AML-193 (cell line): Measurements from ENCODE around the gene MACF1.
"Not testable (repeated sequence)": the region's sequence is repeated elsewhere in the genome, so short reads cannot be mapped to it uniquely, and the experiment has no call there.

ENCODE experiments used
- DNase-seq, 2 experiments: peaks; one replicate each; lab custom pipeline; 2025; lab: John Stamatoyannopoulos, UW

The MACF1 gene

DNA sequence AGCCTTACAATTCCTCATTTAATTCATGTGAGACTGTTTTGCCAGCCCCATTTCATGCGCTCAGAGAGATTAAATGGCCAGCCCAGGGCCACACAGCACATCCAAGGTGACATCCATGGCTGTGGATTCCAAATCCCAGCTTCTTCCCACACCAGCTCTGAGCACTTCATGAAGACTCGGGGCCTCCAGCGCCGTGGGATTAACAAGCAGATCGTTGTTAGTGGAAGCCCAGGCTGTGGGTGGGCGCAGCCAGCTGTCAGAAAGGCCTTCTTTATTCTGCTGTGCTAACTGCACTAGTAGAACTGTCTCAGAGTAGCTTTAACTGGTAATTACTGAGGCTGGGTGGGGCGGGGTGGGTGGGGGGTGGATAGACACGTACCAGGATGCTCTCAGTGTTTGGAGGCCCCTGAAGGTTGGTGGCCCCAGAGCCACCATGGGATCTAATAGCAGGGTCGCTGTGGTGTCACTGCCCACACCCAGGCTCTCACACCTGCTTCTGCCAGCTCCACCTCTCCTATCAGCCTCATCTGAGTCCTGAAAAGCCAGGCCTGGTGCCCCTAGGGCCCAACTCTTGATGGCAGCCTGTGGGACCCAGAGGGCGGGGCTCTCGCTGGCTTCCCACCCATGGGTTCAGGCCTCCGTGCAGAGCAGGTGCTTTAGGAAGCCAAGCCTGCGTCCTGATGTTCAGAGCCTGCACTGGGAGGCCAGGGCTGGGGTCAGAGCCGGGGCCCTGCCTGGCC is 290.3 kb downstream of the MACF1 start:
- DNase-seq, result no peak

DNA sequence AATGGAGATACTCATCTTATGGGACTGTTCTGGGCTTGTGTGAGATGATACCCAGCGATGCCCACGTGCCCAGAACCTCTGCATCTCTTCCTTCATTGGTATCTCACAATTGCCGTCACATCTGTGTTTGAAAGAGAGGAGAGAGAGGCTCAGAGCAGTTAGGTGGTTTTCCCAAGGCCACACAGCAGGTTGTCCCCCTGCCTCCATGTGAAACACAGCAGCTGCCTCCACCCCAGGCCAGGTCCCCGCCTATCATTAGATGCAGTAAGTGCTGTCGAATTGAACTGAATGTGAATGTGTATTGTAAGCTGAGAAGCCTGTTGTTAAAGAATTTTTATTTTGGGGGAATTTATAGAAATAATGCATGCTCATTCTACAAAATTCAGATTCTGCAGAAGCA is 292.0 kb downstream of the MACF1 start:
- DNase-seq, result not testable (repeated sequence)

DNA sequence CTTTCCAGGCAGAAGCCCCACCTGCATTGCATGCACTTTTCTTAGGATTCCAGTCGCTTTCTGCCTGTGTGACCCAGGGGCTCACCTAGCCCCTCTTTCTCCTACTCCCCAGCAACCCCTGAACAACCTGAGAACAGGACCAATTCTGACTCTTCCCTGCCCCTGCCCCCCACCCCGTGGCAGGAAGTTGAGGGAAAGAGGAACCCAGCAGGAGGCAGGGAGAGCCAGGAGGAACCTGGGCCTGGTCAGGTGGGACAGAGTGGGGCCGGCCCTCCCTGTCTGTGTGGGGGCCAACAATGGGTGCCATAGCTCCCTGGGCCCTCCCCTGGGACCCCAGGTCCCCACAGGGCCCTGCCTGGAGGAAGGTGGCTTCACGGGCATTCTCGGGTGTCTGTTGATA is 293.1 kb downstream of the MACF1 start:
- no peak for DNase-seq

DNA sequence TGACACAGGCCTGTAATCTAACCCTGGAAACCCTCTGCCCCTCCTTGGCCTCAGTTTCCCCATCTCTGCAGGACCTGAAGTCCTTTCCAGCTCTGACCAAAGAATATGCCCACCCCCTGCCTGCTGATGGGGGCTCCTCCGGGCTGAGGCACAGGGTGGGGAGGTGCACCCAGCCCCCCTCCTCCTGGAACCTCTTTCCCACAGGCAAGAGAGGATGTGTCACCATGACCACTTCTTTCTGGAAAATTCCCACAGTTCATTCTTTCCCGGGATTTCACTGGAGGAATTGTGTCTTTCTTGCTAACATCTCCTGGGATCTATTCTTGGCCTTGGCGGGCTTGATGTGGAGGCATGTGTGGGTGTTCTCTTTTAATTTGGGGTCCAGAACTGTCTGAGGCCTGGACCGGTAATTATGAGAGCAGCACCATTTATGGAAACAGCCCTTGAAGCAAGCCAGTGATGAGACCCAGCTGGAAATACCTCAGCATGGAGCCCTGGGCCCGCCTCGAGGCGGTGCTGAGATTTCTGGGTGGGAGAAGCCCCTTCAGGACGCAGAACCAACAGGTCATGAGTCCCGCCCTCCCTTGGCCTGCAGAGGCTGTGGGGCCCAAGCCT is 293.7 kb downstream of the MACF1 start:
- not testable (repeated sequence) for DNase-seq

DNA sequence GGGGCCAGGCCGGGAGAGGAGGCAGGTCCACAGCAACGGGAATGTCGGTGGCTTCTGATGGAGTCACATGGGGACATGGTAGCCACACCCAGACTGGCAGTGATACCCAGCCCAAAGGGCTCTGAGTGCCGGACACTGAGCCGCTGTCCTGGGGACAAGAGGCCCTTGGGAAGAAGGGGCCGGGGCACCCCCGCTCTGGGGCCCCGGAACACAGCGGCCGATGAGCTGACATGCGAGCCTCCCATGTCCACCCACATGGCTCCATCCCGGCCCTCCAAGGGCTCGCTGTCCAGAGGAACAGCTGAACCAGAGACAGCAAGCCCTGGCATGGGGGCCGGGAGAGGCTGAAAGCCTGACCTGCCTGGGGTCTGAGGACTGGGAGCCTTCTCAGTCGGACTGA is 294.3 kb downstream of the MACF1 start:
- DNase-seq, result not testable (repeated sequence)

DNA sequence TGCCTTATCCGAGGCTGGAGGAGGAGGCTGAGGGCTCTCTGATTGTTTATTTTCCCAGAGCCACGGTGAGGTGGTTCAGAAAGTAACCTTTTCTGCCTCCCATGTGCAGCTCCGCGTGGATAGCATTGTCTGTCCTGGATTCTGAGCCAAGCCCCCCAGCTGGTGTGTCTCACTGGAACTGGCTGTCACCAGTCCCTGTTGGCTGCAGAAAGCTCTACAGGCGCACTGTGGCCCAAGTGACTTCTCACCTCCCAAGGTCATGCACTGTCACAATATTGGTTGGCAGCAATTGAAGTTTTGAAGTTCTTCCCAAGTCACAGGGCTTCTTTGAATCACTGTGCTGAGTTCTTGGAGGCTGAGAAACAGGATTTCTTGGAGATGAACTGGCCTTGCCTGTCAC is 295.2 kb downstream of the MACF1 start:
- DNase-seq, result no peak

DNA sequence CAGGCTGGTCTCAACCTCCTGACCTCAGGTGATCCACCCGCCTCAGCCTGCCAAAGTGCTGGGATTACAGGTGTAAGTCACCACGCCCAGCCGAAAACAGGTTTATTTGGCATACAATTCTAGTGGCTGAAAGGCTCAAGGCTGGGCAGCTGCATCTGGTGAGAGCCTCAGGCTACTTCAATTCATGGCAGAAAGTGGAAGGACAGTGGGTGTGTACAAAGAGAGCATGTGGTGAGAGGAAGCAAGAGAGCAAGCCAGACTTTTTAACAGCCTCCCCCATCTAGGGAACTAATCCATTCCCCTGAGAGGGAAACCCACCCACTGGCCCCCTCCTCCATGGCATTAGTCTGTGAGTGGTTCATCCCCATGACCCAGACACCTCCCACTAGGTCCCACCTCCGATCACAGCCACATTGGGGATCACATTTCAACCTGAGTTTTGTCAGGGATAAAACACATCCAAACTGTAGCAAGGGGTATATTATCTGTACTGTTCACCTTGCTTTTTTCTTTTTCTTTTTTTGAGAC is 296.4 kb downstream of the MACF1 start:
- no peak for DNase-seq

DNA sequence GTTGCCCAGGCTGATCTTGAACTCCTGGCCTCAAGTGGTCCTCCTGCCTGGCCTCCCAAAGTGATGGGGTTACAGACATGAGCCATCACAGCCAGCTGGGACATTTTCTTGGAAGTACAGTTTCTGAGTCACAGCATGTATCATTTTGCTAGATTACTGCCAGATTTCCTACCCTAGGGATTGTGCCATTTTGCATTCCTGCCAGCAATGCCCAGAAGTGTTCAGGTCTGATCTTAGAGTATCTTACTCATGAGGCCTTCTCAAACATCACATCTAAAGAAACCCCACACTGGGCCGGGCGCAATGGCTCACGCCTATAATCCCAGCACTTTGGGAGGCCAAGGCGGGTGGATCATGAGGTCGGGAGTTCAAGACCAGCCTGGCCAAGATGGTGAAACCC is 297.2 kb downstream of the MACF1 start:
- DNase-seq, result no peak

DNA sequence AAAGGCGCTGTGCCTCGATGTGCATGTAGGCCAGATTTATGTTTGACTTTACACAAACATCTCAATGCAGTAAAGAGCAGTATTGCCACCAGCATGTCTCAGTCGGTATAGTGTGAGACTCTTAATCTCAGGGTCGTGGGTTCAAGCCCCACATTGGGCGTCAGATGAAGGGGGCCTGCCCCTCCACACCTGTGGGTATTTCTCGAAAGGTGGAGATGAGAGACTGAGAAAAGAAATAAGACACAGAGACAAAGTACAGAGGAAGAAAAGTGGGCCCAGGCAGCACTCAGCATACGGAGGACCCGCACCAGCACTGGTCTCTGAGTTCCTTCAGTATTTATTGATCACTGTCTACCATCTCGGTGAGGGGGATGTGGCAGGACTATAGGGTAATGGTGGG is 299.9 kb downstream of the MACF1 start:
- not testable (repeated sequence) for DNase-seq

DNA sequence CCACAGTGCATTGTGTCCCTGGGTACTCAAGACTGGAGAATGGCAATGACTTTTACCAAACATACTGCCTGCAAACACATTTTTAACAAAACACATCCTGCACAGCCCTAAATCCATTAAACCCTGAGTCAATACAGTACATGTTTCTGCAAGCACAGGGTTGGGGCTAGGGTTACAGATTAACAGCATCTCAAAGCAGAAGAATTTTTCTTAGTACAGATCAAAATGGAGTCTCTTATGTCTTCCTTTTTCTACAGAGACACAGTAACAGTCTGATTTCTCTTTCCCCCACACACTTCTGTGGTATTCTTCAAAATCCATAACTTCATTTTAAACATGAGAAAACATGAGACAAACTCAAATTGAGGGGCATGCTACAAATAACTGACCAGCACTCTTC is 300.8 kb downstream of the MACF1 start:
- DNase-seq, result no peak

DNA sequence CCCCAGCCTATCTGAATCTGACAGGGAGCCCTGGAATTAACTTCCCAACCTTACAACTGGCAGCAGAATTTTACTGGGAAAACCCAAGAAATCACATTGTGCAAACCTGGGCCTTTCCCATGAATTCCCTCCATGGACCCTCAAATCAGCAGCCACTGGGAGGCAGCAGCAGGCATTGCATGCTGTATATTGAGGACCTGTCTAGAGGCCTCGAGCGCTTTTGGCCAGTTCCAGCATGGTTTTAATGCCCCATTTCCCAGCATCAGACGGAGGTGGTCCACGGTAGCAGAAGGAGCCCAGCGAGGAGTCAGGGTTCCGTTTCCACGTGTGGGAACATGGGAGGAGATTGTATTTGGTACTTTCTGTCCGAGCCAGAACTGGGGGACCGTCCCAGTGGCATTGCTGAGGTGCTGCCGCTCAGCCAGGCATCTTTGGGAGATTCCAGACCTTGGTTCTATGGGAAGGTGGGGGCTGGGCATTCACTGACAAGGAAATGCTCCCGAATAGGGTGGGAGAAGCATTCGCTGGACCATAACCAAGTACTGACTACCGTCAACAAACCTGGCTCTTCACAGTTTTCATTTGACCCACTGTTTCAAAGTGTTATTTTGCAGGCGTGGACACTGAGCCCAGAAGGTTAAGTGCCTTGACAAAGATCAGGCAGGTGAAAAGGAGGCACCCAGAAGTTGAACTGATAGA is 302.9 kb downstream of the MACF1 start:
- DNase-seq, result no peak

DNA sequence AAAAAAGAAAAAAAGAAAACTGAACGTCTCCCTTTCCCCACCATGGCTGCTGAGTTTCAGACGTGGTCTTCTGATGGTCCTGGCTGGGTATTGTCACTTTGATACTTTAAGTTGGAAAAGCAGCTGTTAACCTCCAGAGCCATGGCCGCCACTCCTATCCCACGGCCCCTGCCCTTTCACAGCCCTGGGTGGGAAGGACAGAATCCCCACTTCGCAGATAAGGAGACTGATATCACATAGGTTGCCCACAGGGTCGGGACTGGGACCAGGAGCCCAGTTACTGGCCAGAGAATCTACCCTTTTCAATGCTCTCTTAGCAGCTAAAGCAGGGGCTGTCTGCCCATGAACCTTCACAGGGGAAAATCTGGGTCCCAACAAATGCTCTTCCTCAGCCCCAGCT is 303.8 kb downstream of the MACF1 start:
- no peak for DNase-seq

DNA sequence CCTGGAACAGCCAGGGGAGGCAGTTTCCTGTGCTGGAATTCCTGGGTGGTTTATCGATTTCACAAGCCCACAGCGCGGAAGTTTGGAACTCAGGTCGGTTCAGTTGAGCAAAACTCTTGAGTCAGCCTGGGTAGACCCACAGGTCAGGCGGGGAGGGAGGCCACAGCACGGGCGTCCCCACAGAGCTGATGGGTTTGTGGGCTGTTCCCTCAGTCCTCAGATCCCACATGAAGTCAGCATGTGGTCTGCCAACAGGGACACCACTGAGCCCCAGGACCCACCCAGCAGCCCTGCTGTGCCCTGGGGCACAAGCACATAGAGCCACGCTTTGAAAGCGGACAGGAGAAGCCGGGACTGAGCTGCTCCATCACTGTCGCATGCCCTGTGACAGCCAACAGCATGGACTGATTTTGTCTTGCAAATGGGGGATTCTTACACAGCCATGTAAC is 304.4 kb downstream of the MACF1 start:
- DNase-seq, result no peak

DNA sequence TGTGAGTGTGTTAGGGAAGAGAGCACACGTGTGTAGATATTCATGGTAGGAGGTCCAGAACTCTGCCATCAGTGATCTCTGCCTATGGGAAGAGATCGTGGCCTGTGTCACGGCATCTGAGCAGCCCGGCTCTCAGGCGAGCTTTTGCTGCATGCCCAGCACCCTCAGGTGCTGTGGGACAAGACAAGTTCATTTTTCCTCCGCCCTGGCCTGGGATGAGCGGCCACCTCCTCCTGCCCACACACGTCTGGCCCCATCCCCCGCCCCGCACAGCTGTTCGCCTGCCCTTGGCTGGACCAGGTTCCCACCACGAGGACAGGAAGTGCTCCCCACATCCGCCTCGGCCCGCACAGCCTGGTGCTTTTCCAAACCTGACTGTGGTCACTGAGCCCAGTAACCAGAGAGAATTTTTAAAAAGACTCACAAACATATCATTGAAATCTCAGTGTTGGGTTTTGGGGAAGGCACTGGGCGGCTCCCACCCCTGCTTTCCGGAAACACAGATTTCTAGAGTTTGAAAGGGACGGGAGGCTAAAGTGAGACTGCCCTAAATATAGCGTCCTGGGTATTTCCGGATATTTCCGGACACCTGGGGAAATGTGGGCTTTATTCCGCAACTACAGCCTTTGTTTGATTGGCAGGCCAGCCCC is 305.0 kb downstream of the MACF1 start:
- DNase-seq, result no peak

DNA sequence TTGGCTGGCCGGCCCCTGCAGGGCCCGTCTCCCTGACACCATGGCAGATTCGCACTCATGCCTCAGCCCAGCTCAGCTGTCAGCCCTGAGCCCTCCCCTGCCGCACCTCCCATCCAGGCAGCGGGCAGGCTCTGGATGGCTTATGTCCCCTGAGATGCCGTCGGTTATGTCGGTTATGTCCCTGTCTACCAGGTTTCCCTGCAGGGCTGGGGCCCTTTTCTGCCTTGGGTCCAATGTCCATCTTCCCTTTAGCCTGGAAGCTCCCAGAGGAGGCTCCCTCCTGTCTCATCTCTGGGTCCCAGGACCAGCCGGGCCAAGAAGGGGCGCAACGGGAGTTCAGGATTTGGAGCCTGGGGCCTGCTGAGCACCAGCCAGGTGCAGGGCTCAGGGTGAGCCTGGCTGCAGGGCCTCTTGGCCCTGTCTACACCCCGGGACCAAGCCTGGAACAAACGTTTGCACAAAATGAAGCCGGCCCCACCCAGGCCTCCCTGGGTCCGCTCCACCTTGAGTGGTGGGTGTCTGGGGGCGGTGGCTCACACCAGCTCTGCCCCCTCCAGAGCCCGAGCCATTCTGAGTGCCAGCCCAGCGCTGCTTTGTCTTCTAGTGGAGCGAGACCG is 306.2 kb downstream of the MACF1 start:
- not testable (repeated sequence) for DNase-seq

DNA sequence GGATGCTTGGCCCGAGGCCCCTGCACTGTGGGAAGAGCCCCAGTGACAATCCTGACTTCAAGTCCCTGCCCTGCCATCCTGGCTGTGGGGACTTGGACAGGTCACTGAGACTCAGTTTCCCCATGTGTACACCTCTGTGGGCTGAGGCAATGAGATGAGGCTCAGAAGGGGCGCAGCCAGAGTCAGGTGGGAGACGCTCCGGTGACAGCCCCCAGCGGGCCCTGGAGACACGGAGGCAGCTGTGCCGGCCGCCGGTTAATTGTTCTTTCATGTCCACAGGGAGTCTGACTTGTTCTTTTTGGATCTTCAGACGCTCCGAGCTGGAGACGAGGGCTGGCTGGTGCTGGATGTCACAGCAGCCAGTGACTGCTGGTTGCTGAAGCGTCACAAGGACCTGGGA is 307.0 kb downstream of the MACF1 start:
- not testable (repeated sequence) for DNase-seq

DNA sequence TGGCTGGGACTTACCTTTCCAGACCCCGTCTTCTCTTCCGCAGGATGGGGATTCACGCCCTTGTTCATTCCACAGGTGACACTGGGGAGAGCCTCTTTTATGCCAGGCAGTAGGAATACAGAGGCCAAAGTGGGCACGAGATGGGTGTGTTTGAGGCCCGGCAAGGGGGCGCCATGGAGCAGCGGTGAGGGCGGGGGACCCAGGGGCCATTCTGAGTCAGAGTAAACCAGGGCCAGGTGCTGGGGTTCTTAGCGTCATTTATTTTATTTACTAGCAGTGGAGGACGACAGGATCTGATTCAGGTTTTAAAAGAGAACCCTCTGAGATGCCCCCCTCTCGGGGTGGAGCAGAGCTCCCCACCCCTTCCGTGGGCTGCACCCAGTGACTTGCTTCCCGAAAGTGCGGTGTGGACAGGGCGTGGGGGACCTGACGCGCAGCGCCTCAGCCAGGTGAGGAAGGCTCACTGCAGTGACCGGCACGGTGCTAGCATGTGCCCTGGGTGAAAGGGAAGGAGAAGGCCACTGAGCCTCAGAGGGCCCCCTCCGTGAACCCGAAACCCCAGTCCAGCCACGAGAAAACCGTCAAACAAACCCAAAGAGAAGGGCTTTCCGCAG is 307.8 kb downstream of the MACF1 start:
- not testable (repeated sequence) for DNase-seq

DNA sequence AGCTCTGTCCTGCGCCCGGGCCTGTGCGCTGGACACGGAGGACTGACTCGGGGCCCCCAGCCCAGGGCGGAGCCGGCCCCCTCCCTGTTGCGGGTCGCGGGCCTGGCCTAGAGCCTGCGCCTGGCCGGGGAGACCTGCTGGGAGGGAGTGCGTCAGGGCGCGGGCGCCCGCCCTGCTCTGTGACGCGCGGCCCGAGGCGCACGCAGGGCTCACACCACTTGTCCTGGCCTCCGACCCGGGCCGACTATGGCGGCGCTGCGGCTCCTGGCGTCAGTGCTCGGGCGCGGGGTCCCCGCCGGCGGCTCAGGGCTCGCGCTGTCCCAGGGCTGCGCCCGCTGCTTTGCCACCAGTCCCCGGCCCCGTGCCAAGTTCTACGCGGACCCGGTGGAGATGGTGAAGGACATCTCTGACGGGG is 310.2 kb downstream of the MACF1 start:
- DNase-seq, result not testable (repeated sequence)

DNA sequence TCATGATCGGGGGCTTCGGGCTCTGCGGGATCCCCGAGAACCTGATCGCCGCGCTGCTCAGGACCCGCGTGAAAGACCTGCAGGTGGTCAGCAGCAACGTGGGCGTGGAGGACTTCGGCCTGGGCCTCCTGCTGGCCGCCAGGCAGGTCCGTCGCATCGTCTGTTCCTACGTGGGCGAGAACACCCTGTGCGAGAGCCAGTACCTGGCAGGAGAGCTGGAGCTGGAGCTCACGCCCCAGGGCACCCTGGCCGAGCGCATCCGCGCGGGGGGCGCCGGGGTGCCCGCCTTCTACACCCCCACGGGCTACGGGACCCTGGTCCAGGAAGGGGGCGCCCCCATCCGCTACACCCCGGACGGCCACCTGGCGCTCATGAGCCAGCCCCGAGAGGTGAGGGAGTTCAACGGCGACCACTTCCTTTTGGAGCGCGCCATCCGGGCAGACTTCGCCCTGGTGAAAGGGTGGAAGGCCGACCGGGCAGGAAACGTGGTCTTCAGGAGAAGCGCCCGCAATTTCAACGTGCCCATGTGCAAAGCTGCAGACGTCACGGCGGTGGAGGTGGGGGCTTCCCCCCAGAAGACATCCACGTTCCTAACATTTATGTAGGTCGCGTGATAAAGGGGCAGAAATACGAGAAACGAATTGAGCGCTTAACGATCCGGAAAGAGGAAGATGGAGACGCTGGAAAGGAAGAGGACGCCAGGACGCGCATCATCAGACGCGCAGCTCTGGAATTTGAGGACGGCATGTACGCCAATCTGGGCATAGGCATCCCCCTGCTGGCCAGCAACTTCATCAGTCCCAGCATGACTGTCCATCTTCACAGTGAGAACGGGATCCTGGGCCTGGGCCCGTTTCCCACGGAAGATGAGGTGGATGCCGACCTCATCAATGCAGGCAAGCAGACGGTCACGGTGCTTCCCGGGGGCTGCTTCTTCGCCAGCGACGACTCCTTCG is 310.9 kb downstream of the MACF1 start:
- DNase-seq, result not testable (repeated sequence)

DNA sequence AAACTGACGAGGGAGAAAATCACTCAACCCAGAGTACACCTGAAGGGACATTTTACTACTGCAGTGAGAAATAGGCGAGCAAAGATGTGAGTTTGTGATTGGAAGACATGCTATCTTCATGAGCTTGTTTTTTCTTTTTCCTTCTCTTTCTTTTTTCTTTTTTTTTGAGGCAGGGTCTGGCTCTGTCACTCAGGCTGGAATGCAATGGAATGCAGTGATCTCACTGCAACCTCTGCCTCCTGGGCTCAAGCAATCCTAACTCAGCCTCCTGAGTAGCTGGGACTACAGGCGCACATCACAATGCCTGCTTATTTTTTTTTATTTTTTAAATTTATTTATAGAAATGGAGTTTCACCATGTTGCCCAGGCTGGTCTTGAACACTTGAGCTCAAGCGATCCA is 312.3 kb downstream of the MACF1 start:
- DNase-seq, result not testable (repeated sequence)
